ENCODE data around the gene FAM227B. TPM values are rescaled to one million over a fixed set of nuclear protein-coding genes. Genes with fewer than 3 reads are reported as not detected.

The FAM227B gene
- total RNA-seq, 1 donor from 2014 or later: 2.9 TPM

DNA sequence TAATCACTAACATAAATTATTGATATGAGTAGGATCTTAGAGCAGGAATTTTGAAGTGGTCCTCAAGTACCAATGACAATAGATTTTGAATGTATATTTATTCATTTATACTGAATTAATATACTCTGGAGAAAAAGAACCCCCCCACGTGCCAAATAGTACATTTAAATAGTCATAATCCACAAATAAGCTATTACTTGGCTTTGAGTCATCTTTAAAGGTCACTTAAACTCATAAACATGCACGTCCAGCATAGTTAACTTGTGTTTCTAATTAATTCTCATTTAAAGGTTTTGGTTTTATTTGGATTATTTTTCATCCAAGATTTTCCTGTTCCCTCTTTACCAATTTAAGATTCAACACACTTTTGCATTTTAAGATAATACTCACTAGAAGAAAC, 162.5 kb downstream of the FAM227B start:
- Histone ChIP-seq H3K27me3 (no peaks in the 10 kb centered on the region), H3K9me3 (no peaks in the 10 kb centered on the region), H3K27ac (peak overlapping the region; percentile 27), H3K36me3 (no peaks in the 10 kb centered on the region), H3K4me3 (no peak overlapping the region), H3K4me1 (peaks cover 36% of the 10 kb centered on the region)
- intact Hi-C loops (cut with DNase I): no loop called here
- no peak for DNase-seq (ENCODE audit: extremely low spot score in 2 of 2)
- no peak for TF ChIP-seq CTCF (IDR thresholded peaks at IDR 0.05)

DNA sequence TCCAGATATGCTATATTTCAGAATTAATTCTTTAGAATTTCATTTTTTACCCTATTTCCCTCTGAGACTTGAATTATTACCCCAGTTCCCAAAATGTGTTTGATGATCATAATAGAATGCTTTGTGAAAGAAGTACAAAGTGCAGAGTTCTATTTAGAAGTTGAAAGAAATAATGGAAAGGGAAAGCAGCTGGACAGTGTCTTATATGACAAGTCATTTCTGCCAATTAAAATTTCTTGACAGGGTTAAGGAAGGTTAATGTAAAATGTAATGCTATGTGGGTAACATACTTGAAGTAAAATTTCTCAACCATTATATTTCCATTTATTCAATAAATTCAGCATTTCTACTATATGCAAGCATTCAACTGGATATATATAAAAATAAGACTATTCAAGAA, 164.5 kb downstream of the FAM227B start:
- H3K4me3 ChIP-seq: no peak overlapping the region
- no peak for DNase-seq (ENCODE audit: extremely low spot score in 2 of 2)
- TF ChIP-seq CTCF (IDR thresholded peaks at IDR 0.05) (no peak), POLR2AphosphoS5 (IDR thresholded peaks at IDR 0.05; ENCODE audit: insufficient read depth in 1 of 2, low read depth in 1 of 2) (no peak), POLR2A (IDR thresholded peaks at IDR 0.05) (no peak)

DNA sequence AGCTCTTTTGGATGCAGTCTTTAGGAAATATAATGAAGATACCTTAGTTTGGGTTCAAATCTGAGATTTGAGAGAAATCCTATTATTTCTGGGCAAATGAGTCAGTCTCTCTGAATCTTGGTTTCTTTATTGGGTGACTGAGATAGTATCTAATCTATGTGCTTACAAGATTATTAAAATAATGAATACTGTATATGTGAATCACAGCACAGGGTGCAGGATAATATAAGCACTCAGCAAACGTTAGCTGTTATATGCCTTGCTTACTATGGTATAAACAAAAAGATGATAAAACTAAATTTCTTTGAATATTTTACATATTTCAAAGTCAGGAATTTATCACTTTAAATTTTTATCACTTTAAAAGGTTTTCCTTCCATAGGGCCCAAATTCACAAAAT, 168.0 kb downstream of the FAM227B start:
- H3K4me3 ChIP-seq: no peak overlapping the region
- TF ChIP-seq POLR2A (IDR thresholded peaks at IDR 0.05): no peak
- TF ChIP-seq POLR2AphosphoS5 (IDR thresholded peaks at IDR 0.05; ENCODE audit: insufficient read depth in 1 of 2, low read depth in 1 of 2): no peak
- TF ChIP-seq CTCF (IDR thresholded peaks at IDR 0.05): no peak
- H3K4me1 ChIP-seq: no peaks in the 10 kb centered on the region
- no peak overlapping the region for H3K27ac ChIP-seq
- no peaks in the 10 kb centered on the region for H3K36me3 ChIP-seq
- H3K27me3 ChIP-seq: no peaks in the 10 kb centered on the region
- intact Hi-C loops (cut with DNase I): no loop called here
- no peaks in the 10 kb centered on the region for H3K9me3 ChIP-seq
- no peak for DNase-seq (ENCODE audit: extremely low spot score in 2 of 2)

More for the DNA sequence above, 164.5 kb downstream of the FAM227B start:
- Histone ChIP-seq H3K27me3 (no peaks in the 10 kb centered on the region), H3K27ac (peak overlapping the region; percentile 8), H3K4me1 (peaks cover 17% of the 10 kb centered on the region), H3K36me3 (no peaks in the 10 kb centered on the region), H3K9me3 (no peaks in the 10 kb centered on the region)
- intact Hi-C loops (cut with DNase I): no loop called here

DNA sequence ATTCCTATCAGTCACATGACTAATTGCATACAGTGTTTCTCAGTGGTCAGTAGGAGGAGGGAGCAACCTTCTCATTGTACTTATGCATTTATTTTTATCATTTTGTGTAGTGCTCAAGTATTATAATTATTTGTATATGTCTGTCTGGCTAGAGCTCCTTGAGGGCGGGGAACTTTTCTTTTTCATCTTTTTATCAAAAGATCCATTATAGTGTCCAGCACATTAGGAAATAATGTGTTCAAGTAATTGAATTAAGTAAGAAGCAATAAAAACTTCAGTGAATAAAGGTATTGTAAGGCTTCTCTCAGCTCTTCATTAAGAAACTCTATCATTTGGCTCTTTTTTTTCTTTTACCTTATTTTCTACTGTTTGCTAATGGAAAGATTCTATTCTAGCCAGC, 178.8 kb downstream of the FAM227B start:
- Histone ChIP-seq H3K27me3 (no peaks in the 10 kb centered on the region), H3K4me3 (no peak overlapping the region), H3K36me3 (no peaks in the 10 kb centered on the region), H3K27ac (no peak overlapping the region), H3K9me3 (no peaks in the 10 kb centered on the region), H3K4me1 (peaks cover 16% of the 10 kb centered on the region)
- no peak for DNase-seq (ENCODE audit: extremely low spot score in 2 of 2)
- TF ChIP-seq POLR2A (IDR thresholded peaks at IDR 0.05) (no peak), CTCF (IDR thresholded peaks at IDR 0.05) (no peak), POLR2AphosphoS5 (IDR thresholded peaks at IDR 0.05; ENCODE audit: insufficient read depth in 1 of 2, low read depth in 1 of 2) (no peak)
- intact Hi-C loops (cut with DNase I): no loop called here

GRCh38 chr15:49441356-49441755, 179.3 kb downstream of the FAM227B start:
- Histone ChIP-seq H3K4me3 (no peak overlapping the region), H3K4me1 (peaks cover 16% of the 10 kb centered on the region), H3K9me3 (no peaks in the 10 kb centered on the region), H3K27ac (no peak overlapping the region), H3K36me3 (no peaks in the 10 kb centered on the region), H3K27me3 (no peaks in the 10 kb centered on the region)
- intact Hi-C loops (cut with DNase I): no loop called here
- TF ChIP-seq POLR2AphosphoS5 (IDR thresholded peaks at IDR 0.05; ENCODE audit: insufficient read depth in 1 of 2, low read depth in 1 of 2) (no peak), CTCF (IDR thresholded peaks at IDR 0.05) (no peak), POLR2A (IDR thresholded peaks at IDR 0.05) (no peak)
- no peak for DNase-seq (ENCODE audit: extremely low spot score in 2 of 2)

Data from vagina (tissue), 2 donors.